A172 (cell line): ENCODE measurements around the gene SMYD1. TPM values are rescaled to one million over a fixed set of nuclear protein-coding genes. Genes with fewer than 3 reads are reported as not detected.

Experiments
- DNase-seq: peaks from one replicate; pipeline ENCODE4 v3.0.0-alpha.2; 2015; ENCODE audit warnings: low spot score
- total RNA-seq: library from RNA; depleted of rRNA; stranded (reverse); fragments of >200 nt; shearing (Covaris generic); gene quantifications from 2 replicates; pipeline ENCODE4 v1.2.3, GENCODE V29; 2014

Gene SMYD1
- total RNA-seq, 1 experiment from 2014 or later = not detected

DNA sequence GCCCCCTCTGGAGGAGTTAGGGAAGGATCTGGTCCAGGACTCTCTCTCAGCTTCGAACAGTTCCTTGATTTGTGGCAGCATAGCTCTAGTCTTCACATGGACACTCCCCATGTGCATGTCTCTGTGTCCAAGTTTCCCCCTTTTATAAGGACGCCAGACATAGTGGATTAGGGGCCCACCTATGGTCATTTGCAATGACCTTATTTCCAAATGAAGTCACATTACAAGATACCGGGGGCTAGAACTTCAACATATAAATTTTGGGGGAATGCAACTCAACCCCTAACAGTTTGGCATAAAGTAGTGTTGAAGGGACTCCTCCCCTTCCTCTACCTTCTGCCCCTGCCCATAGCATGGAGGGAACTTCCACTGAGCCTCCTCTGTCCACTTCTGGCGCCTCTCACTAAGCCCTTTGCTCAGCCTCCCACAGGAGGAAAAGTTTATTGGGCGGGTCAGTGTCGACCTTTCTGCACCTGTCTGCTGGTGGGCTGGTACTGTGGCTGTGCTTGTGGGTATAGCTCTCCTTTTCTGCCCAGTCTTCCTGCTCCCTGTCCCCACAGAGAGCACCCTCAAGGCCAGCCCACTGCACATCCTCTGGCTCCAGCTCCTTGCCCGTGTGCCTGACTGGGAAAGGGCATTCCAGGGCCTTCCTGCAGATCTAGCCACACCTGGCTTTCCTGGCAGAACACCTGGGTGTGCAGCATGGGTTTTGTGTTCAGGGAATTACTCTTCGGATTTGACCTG lies 54.7 kb downstream of the SMYD1 start:
- no peak for DNase-seq

DNA sequence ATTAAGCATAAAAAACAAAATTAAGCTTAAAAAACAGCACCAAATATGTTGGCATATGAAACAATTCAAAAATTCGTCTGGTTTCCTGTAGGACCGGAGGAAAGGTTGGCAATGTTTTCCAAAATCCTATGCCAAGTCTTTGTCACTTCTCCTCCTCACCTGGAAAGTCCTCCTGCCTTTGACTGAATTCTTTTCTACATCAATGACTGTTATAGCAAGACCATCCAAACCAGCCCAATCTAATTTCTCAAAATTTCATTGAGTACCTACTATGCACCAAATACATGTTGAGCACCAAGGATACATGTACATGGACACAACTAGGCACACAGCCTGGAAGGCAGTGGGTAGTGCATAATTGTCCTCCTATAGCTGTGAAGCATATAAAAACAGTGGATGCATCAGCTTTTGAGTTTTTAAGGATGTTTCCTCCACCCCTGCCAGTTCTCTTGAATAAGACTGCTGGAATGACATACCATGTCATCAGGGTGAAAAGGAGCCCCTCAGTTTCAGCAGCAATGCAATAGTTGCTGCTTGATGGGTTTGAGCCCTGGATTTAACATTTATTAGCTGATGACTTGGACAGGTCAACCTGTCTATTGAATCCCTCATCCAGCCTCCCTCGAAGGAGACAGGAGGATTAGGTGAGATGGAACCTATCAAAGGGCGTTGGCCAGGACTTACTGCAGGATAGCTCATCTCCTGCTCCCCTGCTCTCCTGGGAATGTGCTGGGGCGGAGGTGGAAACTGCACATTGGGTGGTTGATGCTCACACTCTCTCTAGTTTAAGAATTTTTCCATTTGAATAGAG lies 55.7 kb downstream of the SMYD1 start:
- DNase-seq = no peak

- no peak for DNase-seq
Observed at GRCh38 chr2:88123975-88124917, 56.6 kb downstream of the SMYD1 start.

- no peak for DNase-seq
Observed at GRCh38 chr2:88125344-88125923, 57.8 kb downstream of the SMYD1 start.

GRCh38 chr2:88125924-88126771 lies 58.5 kb downstream of the SMYD1 start:
- no peak for DNase-seq

DNA sequence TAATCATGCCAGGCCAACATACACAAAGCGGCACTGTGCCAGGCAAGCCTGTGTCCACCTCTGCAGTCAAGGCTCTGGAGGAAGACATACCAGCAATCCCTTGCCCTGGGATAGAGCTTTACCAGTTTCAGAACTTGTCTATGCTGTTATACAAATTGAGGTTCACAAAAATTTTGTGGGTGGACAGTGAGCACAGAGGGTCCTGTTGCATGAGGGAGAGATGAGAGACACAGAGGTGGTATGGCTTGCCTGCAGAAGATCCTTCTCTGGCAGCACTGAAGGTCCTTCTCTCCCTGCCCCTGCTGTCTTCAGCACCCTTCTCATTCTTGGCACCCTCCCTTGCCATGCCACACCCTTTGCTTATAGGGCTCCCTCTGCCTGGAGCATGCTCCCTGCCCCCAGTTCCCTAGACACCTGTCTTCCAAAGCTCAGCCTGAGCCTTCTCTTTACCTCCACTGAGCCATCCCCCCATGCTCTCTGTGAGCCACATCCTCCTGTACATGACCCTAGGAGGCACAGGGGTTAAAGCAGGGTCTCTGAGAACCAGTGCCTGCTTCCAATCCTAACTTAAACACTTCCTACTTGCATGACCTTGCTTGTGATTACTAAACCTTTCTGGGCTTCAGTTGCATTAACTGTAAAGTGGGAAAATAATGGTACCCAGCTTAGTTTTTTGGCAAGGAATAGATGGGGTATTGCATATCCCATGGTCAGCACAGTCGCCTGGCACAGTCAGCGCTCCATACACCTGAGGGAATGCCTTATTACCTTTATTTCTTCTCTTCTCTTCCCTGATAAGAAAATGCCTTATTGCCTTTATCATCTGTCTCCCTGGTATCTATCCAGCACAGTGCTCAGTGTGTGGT lies 59.4 kb downstream of the SMYD1 start:
- no peak for DNase-seq

DNA sequence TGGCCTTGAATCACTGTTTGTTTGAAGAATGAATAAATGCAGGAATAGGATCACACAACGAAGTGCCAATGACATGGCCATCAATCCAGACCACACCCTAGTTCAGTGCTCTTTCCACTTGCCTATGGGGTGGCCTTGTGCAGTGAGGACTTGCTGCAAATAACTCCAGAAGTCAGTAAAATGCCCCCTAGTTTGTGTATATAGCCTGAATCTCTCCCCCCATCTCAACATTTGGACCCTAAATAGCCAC lies 59.9 kb downstream of the SMYD1 start:
- no peak for DNase-seq

DNA sequence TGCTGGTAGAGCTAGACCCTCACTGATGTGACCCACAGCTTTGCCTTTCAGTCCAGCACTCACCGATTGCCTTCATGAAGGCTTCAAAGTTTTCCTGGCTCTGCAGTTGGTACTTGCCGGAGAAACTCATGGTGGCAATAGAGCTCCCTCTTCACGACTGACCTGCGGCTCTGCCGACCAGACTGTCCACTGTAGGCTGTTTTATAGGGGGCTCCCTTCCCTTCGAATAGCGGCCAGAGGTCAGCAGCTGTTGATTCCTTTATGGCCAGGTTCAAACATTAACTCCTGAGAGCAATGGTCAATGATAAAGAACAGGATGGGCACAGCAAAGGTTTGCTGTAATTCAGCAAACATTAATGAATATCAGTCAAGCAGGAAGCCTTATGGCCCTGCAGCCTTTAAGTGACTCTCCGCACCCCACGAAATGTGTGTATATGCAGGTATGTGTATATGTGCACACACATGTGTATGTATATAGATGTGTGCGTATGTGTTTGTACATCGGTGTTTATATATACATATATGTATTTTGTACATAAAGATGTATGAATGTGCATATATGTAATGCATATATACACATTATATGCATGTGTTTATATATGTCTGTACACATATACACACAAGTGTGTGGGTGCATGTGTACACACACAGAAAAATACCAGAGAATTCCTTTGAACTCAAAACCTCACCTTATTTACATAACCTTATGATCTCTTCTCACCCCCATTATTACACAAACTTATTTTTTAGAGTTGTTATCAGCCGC lies 60.4 kb downstream of the SMYD1 start, which contains the start of gene FABP1:
Gene FABP1 (minus strand): TSS at position 175 of the 766 bp plus-strand sequence. CDS start 45 bp downstream, at position 130.
- no peak for DNase-seq

DNA sequence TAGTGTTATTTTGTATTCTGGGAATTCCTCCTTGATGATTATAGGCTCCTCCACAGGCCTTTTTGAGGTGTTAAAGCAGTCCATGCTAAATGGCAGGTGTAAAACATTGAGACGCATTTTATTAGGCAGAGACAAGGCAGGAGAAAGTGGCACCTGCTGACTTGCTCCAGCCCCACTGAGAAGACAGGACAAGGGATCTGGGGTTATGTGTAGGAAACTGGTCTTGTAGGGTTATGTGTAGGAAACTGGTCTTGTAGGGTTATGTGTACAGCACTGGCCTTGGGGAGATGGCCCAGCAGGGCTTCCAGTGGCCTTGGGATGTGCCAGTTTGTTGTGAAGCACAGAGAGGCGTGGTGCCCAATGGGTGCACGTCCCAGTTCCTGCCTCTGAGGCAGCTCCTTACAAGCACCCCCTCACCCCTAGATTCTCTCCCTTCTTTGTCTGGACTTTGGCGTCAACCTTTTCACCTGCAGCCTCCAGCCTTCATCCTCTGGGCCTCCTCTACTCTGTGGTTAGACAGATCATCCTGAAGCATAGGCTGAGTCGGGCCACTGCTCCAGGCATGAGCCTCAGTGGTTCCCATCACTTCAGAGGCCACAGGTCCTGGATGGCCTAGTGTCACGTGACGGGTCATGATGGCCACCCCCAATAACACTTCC lies 61.2 kb downstream of the SMYD1 start:
- DNase-seq = no peak

- no peak for DNase-seq
Observed at GRCh38 chr2:88129313-88129959, 61.8 kb downstream of the SMYD1 start.

- no peak for DNase-seq
Observed at GRCh38 chr2:88131201-88131998, 63.8 kb downstream of the SMYD1 start.

DNA sequence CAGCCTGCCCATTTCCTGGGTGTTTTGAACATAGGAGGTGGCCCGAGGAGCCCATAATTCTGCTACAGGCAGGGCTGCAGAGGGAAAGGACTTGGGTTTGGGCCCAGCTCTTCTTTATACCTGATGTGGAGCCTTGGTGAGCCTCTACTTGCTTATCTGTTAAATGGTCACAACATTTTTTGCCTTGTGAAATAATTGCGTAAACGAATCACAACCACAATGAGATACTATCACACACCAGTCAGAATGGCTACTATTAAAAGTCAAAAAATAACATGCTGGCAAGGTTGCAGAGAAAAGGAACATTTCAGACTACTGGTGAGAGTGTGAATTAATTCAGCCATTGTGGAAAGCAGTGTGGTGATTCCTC lies 64.4 kb downstream of the SMYD1 start:
- DNase-seq = no peak

DNA sequence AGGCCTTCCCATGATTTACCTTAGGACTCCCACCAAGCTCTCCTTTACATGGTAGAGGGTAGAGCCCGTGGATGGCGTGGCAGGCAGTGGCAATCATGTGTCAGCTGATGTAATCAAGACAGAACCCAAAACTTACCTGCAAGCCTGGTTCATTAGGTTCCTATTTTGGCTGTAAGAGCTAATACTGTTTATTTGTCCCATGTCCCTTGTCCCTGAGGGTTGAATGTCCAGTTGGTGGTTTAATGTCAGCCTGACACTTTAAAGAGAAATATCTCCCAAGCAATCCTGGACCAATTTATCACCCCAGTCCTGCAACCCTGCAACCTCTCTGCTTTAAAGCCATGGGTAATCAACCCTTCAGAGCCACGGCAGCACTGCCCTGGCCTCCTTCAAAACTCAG lies 66.2 kb downstream of the SMYD1 start:
- no peak for DNase-seq

GRCh38 chr2:88136817-88137216 lies 69.2 kb downstream of the SMYD1 start:
- no peak for DNase-seq

GRCh38 chr2:88137833-88138232 lies 70.2 kb downstream of the SMYD1 start:
- DNase-seq = no peak

DNA sequence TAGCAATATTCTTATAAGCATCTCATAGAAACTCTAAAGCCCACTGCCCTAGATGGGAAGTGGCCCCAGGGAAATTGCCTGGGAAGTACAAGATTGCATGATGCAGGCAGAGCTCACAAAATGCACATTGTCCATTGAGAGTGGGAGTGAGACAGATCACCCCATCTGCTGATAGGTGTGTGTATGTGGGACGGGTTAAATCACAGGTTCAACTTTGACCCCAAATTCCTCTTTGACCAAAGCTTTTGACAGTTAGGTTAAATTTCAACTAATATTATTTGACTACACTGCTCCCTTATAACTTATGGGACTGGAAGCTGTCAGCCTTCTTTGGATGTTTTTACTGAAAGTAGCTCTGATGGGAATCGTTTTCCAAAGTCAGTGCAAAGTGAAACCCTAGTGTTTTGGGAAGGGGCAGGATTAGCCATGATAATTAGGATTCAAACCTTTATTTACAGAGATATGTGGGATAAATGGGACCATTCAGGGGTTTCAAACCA lies 71.6 kb downstream of the SMYD1 start:
- no peak for DNase-seq

GRCh38 chr2:88139804-88140203 lies 72.2 kb downstream of the SMYD1 start:
- DNase-seq = no peak
